ENCODE results near the gene AMMECR1L.
"Not testable (repeated sequence)": the region's sequence is repeated elsewhere in the genome, so short reads cannot be mapped to it uniquely, and the experiment has no call there.

Gene AMMECR1L

DNA sequence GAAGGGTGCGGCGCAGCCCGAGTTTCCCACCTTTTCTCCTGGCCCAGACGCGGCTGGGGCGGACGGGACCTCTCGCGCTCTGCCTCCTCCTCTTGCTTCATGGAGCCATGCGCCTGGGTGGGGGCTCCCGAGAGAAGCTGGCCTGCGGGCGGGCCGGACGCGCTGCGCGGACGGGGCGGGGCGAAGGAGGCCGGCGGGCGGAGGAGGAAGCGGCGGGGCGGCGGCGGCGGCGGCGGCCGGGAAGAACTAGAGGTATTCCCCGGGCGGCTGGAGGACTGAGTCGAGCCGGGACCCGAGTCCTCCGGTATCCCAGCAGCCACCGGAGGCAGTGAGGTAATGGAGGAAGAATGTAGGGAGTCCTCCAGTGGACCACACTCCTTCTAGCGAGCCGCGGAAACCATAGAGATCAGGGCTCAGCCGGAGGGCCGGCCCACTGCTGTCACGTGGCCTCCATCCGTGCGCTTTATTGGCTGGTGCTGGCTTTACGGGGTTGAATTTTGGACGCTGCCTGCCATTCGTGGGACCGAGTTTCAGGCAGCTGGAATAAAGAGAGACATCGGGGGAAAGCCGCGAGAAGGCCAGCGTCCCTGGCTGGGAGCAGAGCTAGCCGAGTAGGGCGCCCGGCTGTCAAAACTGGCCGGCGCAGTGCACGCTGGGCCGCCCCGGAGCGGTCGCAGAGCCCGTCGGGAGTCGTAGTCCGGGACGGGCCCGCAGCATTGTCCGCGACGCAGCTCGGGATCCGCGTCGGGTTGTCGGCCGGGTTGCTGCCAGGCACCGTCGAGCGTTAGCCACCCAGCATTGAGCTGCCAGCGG, at the start of gene AMMECR1L:
AMMECR1L (minus strand) TSS at position 177 of the 813 bp plus-strand sequence. CDS start 11,722 bp downstream, outside the sequence.
- peak; percentile 59 for DNase-seq (ENCODE audit: low spot score)

DNA sequence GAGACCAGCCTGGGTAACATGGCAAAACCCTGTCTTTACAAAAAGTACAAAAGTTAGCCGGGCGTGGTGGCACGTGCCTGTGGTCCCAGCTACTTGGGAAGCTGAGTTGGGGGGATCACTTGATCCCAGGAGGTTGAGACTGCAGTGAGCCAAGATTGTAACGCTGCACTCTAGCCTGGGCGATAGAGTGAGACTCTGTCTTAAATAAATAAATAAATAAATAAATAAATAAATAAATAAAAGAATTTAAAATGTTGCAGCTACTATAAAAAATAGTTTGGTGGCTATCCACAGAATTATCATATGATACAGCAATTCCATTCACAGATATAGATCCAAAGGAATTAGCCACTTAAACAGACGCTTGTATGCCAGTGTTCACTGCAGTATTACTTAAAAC, 49.6 kb upstream of the AMMECR1L start:
- DNase-seq (ENCODE audit: low spot score): no peak

GRCh38 chr2:127932199-127932876, 46.6 kb upstream of the AMMECR1L start:
- DNase-seq (ENCODE audit: low spot score): peak; percentile 95

DNA sequence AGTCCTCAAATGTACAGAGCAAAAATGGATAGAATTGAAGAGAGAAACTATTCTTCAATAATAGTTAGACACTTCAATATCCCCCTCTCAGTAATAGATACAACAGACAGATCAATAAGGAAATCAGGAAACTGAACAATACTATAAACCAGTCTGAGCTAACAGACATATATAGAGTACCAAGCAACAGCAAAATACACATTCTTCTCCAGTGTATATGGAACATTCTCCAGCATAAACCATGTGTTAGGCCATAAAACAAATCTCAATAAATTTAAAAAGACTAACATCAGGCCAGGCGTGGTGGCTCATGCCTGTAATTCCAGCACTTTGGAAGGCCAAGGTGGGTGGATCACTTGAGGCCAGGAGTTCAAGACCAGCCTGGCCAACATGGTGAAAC, 43.7 kb upstream of the AMMECR1L start:
- DNase-seq (ENCODE audit: low spot score): no peak

GRCh38 chr2:127927384-127927783, 41.6 kb upstream of the AMMECR1L start:
- no peak for DNase-seq (ENCODE audit: low spot score)

DNA sequence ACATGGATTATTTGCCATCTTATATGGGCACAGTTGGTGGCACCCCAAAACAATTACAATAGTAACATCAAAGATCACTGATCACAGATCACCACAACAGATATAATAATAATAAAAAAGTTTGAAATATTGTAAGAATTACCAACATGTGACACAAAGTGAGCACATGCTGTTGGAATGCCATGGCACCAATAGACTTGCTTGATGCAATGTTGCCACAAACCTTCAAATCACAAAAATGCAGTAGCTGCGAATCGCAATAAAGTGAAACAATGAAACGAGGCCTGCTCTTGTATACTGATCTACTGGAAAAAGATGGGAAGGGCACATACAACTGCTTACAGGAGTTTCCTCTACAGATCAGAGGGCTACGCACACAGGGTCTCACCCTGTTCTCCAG, 32.2 kb upstream of the AMMECR1L start:
- no peak for DNase-seq (ENCODE audit: low spot score)

DNA sequence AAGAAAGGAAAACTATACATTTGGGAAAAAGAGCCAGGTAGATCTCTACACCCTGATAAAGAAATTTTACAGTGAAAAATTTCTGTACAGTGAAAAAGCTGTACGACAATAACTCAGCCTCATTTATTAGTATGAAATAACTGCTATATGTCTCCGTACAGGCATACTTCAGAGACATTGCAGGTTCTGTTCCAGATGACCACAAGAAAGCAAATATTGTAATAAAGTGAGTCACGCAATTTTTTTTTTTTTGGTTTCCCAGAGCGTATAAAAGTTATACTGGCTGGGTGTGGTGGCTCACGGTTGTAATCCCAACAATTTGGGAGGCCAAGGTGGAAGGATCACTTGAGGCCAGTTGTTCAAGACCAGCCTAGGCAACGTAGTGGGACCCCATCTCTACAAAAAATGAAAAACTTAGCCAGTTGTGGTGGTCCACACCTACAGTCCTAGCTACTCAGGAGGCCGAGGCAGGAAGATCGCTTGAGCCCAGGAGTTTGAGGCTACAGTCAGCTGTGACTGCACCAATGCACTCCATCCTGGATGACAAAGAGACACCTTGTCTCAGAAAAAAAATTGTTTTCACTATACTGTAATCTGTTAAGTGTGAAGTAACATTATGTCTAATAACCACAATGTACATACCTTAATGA, 28.2 kb upstream of the AMMECR1L start:
- DNase-seq (ENCODE audit: low spot score): peak; percentile 74

- no peak for DNase-seq (ENCODE audit: low spot score)
Measured at GRCh38 chr2:127911737-127912136, 26.0 kb upstream of the AMMECR1L start.

GRCh38 chr2:127910415-127910814, 24.7 kb upstream of the AMMECR1L start:
- DNase-seq (ENCODE audit: low spot score): no peak

GRCh38 chr2:127909019-127909418, 23.3 kb upstream of the AMMECR1L start:
- peak; percentile 56 for DNase-seq (ENCODE audit: low spot score)

- peak; percentile 44 for DNase-seq (ENCODE audit: low spot score)
Measured at GRCh38 chr2:127907733-127908400, 22.1 kb upstream of the AMMECR1L start.

- peak; percentile 30 for DNase-seq (ENCODE audit: low spot score)
Measured at GRCh38 chr2:127906206-127906926, 20.6 kb upstream of the AMMECR1L start.

GRCh38 chr2:127901339-127902056, 15.7 kb upstream of the AMMECR1L start:
- DNase-seq (ENCODE audit: low spot score): no peak

- no peak for DNase-seq (ENCODE audit: low spot score)
Measured at GRCh38 chr2:127897531-127898211, 11.9 kb upstream of the AMMECR1L start.

DNA sequence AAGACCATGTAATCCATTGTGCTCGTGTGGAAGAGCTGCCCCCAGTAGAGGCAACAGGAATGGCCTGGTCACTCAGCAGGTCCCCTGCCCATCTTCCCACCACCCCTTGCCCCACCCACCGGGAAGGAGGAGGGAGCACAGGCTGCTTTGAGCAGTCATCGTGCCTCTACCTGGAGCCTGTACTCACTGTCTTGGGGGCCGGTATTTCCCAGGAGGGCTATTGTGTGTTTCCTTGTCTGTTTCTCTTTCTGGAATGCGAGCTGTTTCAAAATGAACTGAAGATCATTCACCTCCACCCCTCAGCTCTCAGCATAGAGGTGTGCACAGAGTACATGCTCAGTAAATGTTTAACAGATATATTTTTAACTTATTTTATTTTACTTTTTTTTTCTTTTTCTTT, 7.7 kb upstream of the AMMECR1L start:
- DNase-seq (ENCODE audit: low spot score): no peak

DNA sequence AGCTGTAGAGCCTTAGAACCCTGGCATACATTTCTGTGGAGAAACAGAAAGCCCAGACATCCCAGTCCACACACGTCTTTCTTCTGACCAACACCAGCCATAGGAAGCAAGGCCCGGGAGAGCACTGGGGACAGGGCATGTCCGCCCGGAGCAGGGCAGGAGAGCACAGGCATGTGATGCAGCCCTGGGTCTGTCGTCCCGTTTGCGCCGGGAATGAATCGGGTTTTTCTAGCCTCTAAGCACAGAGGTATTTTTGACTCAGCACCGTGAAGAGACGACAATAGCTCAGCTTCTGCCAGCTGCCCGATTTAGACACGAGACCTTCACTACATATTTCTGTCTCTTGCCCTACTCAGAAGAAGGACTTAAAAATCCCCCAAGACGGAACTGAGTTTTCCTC, 7.3 kb upstream of the AMMECR1L start:
- DNase-seq (ENCODE audit: low spot score): no peak

DNA sequence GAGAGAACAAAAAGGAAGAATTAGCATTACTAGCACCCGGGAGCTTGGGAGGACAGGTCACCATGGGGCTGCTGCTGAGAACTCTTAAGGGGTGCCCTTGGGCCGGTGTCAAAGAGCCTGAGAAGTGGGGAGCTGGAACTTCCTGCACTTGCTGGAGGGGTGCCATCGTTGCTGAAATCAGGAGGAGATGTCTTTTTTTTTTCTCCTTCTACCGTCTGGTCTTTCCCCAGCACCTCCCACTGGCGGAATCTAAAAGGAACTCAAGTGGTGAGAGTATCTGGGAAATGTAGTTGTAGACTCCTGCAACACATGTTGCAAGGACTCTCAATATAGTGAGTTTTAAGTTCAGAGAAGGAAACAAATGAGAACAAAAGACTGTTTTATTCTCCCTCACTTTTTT, 6.1 kb upstream of the AMMECR1L start:
- no peak for DNase-seq (ENCODE audit: low spot score)

- not testable (repeated sequence) for DNase-seq (ENCODE audit: low spot score)
Measured at GRCh38 chr2:127890756-127891155, 5.0 kb upstream of the AMMECR1L start.

- DNase-seq (ENCODE audit: low spot score): no peak
Measured at GRCh38 chr2:127888772-127889171, 3.0 kb upstream of the AMMECR1L start.

GRCh38 chr2:127887776-127888130, 2.0 kb upstream of the AMMECR1L start:
- DNase-seq (ENCODE audit: low spot score): no peak
